HEK293T (cell line): ENCODE measurements around the gene PRR33.

Experiments used
- FOXM1 ChIP-seq: fragments of 450-650 bp; IDR thresholded peaks from 2 replicates; pipeline ENCODE4 v1.6.1; 2017; ENCODE audit warnings: mild to moderate bottlenecking, borderline replicate concordance
- SP1 ChIP-seq: fragments of 450-650 bp; IDR thresholded peaks from 2 replicates; pipeline ENCODE4 v1.6.1; 2017
- TARDBP ChIP-seq: fragments of 450-650 bp; IDR thresholded peaks from 2 replicates; pipeline ENCODE4 v1.6.1; 2016

- TF ChIP-seq TARDBP (no peak), FOXM1 (no peak), SP1 (no peak)
Observed at GRCh38 chr11:1925373-1926155, 33.9 kb upstream of the PRR33 start.
